Effector memory CD4-positive, alpha-beta T cell (primary cell): ENCODE data around the gene KIAA0930.

Experiments used
- DNase-seq, 3 donors: peaks; one replicate each; pipeline ENCODE4 v3.0.0-alpha.2; 2020
- H3K27ac ChIP-seq: 2 replicates; pipeline ENCODE4 v1.7.0; 2013; ENCODE audit warnings: mild to moderate bottlenecking, low read length, moderate library complexity; ENCODE audit not compliant: insufficient read depth, poor library complexity, severe bottlenecking
- H3K27me3 ChIP-seq: replicated peaks from 2 replicates; pipeline ENCODE4 v1.7.0; 2013; ENCODE audit warnings: mild to moderate bottlenecking, low read length; ENCODE audit not compliant: insufficient read depth, control insufficient read depth, poor library complexity, severe bottlenecking
- H3K36me3 ChIP-seq: 2 replicates; pipeline ENCODE4 v1.7.0; 2013; ENCODE audit warnings: mild to moderate bottlenecking, low read length, moderate library complexity; ENCODE audit not compliant: control insufficient read depth, insufficient read depth
- H3K4me1 ChIP-seq: 2 replicates; pipeline ENCODE4 v1.7.0; 2013; ENCODE audit warnings: low read length, mild to moderate bottlenecking; ENCODE audit not compliant: control insufficient read depth, insufficient read depth, poor library complexity, severe bottlenecking
- H3K4me3 ChIP-seq: 2 replicates; pipeline ENCODE4 v1.7.0; 2013; ENCODE audit warnings: low read length, low read depth, mild to moderate bottlenecking; ENCODE audit not compliant: insufficient read depth, poor library complexity, severe bottlenecking
- H3K9me3 ChIP-seq: 2 replicates; pipeline ENCODE4 v1.7.0; 2013; ENCODE audit warnings: mild to moderate bottlenecking, low read length, moderate library complexity; ENCODE audit not compliant: control insufficient read depth

KIAA0930 gene

DNA sequence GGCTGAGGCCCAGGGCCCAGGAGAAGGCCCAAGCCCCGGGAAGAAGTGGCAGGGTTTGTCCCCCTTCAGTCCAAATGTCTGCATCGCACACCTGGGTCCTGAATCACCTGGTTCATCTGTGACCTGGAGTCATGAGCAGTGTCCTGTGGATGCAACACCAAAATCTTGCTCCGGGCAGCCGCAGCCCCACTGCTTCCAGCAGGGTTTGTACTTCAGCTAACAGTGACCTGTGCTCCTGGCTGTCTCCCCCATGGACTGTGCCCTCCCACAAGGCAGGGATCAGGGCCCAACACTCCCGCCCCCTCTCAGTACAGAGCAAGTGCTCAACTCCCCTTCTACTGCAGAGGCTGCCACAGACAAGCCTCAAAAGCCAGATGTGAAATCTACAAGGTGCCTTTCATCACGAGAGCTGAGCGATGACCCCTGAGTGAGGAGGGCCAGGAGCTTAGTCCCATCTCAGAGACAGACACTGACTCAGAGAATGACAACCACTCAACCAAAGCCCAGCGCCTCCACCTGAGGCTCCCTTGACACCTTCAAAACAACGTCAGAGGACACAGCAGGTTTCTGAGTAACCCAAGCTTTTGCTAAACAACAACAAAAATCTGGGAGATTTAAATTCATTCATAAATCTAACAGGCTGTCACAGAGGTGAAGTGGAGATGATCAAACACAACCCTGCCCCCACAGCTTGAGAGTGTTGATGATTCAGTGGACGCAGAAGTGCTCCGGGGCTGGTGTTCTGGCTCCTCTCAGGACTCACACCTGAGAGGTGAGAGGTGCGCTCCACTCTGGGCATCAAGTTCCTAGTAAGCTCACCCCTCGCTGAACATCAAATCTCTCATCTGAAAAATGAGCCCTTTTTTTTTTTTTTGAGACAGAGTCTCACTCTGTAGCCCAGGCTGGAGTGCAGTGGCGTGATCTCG is 3.4 kb downstream of the KIAA0930 start:
- Histone ChIP-seq H3K4me1 (peaks cover 16% of the 10 kb centered on the region), H3K27ac (no peak overlapping the region), H3K9me3 (no peaks in the 10 kb centered on the region), H3K4me3 (no peak overlapping the region), H3K36me3 (no peaks in the 10 kb centered on the region), H3K27me3 (no peaks in the 10 kb centered on the region)
- no peak for DNase-seq

DNA sequence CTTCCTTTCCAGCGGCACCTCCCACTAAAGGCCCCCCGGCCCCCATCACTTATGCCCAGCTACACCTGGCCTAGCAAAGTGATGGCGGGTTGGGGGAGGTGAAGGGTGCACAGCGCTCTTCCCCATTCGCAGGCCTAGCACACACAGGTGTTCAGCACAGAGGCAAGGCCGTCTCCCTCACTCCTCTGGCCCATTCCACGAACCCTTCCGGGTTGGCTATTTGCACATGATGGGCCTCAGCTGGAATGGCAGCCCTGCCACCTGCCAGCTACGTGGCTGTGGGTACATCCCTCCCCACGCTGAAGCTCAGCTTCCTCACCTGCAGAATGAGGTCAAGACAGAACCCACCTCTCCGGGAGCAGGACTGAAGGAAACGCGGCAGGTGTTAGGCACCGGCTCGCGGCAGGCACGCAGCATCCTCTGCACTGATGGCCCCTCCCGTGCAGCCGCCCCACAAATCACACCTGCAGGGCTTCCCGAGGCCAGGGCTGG is 4.8 kb downstream of the KIAA0930 start:
- Histone ChIP-seq H3K27ac (no peak overlapping the region), H3K9me3 (no peaks in the 10 kb centered on the region), H3K36me3 (no peaks in the 10 kb centered on the region), H3K27me3 (no peaks in the 10 kb centered on the region), H3K4me1 (peaks cover 11% of the 10 kb centered on the region), H3K4me3 (no peak overlapping the region)
- DNase-seq, result no peak

DNA sequence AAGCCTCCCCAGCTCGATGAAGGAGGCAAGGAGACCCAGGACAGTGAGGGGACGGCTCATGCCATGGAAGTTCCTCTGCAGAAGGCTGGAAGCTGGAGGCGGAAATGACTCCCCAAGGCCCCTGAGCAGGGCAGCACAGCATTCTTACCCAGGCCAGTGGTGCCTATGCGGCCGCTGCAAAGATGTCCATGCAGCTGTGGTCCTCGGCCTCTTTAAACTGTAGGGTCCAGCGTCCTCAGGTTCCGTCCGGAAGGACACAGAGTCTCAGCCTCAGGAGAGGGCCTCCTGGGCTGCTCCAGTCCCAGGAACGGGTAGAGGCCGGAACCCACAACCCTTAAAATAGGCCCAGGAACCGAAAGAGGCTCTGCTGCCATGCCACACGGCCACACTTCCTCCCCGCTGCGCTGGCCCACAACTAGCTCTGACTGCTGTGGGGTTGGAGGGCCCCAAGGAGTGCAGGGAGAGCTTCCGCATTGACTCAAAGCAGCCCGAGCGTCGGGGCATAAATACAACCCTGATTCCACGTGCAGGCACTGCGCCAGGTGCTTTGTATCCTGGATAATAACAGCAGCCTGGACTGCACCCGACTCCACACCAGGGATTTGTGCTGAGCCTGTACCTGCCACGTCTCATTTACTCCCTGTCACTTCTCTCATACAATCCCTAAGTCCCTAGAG is 5.5 kb downstream of the KIAA0930 start:
- no peaks in the 10 kb centered on the region for H3K36me3 ChIP-seq
- no peak overlapping the region for H3K27ac ChIP-seq
- no peaks in the 10 kb centered on the region for H3K27me3 ChIP-seq
- H3K4me1 ChIP-seq, result peaks cover 9% of the 10 kb centered on the region
- H3K9me3 ChIP-seq, result no peaks in the 10 kb centered on the region
- no peak overlapping the region for H3K4me3 ChIP-seq
- no peak for DNase-seq

DNA sequence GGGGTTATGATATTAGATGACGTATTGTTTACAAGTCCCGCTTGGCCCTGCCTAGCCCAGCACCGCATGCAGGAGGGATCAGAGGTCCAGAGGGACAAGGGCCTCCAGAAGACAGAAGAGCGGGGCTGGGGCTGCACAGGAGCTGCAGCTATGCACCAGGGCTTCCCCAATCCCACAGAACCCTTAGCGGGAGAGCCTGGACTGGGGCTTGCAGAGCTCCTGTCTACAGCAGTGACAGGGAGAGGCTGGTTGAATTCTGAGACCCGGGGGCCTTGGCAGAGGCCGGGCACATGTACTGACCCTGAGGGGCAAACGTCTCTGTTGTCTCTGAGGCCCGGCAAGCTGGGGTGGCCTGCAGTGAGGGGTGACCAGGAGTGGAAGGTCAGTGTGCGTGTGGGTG is 6.9 kb downstream of the KIAA0930 start:
- H3K27me3 ChIP-seq, result no peaks in the 10 kb centered on the region
- H3K27ac ChIP-seq, result no peak overlapping the region
- DNase-seq, result no peak
- H3K9me3 ChIP-seq, result no peaks in the 10 kb centered on the region
- H3K4me3 ChIP-seq, result no peak overlapping the region
- H3K4me1 ChIP-seq, result no peaks in the 10 kb centered on the region
- H3K36me3 ChIP-seq, result no peaks in the 10 kb centered on the region

DNA sequence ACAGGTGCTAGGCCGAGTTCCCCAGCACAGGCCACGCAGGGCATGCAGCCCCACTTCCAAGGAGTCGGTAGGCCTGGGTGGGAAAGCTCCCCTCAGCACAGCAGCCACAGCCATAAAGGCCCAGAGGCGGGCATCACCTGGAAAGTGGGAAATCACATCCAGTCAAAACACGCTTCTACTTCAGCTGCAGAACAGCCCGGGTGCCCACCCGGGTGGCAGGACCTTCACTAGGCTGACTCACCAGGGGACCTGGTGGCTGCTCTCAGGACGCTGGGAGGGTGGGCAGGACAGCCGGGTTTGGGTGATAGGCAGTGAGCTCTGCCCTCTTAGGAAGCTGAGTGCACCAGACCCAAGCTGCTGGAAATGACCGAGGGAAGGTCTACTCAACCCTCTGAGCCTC is 7.3 kb downstream of the KIAA0930 start:
- H3K36me3 ChIP-seq, result no peaks in the 10 kb centered on the region
- H3K4me3 ChIP-seq, result no peak overlapping the region
- DNase-seq, result no peak
- no peaks in the 10 kb centered on the region for H3K9me3 ChIP-seq
- no peaks in the 10 kb centered on the region for H3K4me1 ChIP-seq
- no peaks in the 10 kb centered on the region for H3K27me3 ChIP-seq
- no peak overlapping the region for H3K27ac ChIP-seq

DNA sequence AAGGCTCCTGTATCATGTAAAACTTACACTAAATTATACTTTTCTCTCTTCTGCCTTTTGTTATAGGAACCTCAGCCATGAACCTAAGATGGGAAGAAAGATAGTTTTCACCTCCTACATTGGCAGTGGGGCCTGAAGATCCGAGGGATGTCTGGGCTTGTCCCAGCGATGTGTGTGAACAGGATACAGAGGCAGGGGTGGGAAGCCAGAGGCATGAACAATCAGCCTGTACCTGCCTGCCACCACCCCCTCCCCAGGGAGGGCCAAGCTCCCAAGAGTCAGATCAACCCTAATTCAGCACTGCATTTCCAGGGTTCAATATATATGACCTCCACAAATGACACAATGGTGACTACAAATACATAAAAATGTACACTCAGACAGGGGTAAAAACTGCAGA is 9.4 kb downstream of the KIAA0930 start:
- H3K9me3 ChIP-seq, result no peaks in the 10 kb centered on the region
- H3K27ac ChIP-seq, result no peak overlapping the region
- H3K4me3 ChIP-seq, result no peak overlapping the region
- H3K36me3 ChIP-seq, result no peaks in the 10 kb centered on the region
- DNase-seq, result no peak
- no peaks in the 10 kb centered on the region for H3K27me3 ChIP-seq
- H3K4me1 ChIP-seq, result no peaks in the 10 kb centered on the region

DNA sequence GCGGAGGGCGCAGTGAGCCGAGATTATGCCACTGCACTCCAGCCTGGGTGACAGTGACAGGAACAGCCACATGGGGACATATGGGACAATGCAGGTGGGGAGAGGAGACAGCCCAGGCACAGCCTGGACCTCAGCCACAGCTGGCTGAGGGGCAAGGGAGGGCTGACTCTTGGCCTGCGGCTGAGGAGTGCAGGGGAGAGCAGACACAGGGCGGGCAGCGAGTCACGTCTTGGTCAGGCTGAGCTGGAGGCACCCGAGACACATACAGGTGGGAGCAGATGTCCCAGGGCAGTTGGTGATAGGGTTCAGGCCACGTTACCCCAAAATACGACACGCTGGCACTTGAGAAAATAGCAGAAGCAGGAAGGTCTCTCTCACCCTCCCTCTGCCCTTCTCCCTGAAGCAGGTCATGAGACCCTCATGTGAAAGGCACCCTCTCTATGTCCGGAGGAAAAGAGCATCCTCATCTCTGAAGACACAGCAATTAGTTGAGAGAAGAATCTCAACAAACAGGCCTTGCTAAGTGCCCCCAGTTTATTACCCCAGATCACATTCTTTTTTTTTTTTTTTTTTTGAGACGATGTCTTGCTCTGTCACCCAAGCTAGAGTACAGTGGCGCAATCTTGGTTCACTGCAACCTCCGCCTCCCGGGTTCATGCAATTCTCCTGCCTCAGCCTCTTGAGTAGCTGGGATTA is 10.5 kb downstream of the KIAA0930 start:
- no peaks in the 10 kb centered on the region for H3K4me1 ChIP-seq
- H3K36me3 ChIP-seq, result no peaks in the 10 kb centered on the region
- no peak overlapping the region for H3K4me3 ChIP-seq
- H3K9me3 ChIP-seq, result no peaks in the 10 kb centered on the region
- no peak overlapping the region for H3K27ac ChIP-seq
- no peak for DNase-seq
- no peaks in the 10 kb centered on the region for H3K27me3 ChIP-seq

DNA sequence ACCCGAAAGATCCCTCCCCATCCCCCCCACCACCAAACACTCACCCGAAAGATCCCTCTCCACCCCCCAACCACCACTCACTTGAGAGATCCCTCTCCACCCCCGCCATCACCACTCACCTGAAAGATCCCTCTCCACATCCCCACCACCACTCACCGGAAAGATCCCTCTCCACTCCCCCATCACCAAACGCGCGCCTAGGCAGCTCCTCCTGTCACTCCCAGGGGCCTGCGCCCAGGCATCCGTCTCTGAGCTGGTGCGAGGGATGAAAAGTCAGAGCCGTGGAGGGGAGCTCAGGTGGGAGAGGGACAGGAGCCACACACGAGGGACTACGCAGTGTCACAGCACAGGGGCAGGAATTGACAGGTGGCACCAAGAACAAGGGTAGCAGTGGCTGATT is 11.5 kb downstream of the KIAA0930 start:
- Histone ChIP-seq H3K36me3 (no peaks in the 10 kb centered on the region), H3K27me3 (no peaks in the 10 kb centered on the region), H3K27ac (no peak overlapping the region), H3K9me3 (no peaks in the 10 kb centered on the region), H3K4me3 (no peak overlapping the region), H3K4me1 (no peaks in the 10 kb centered on the region)
- no peak for DNase-seq

DNA sequence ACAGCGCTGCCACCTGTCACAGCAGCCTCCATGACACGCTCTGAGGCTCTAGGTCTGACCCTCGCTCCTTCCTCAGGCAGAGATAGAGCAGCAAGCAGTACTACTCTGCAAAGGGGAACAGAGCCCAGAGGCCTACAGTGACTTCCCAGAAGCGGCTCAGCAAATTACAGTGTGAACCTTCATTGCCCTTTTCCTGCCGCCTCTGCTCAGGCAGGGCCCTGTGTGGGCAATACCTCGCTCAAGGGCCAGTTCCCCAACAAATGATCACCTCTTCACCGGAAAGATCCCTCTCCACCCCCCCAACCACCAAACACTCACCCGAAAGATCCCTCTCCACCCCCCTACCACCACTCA is 12.3 kb downstream of the KIAA0930 start:
- Histone ChIP-seq H3K4me1 (no peaks in the 10 kb centered on the region), H3K27me3 (no peaks in the 10 kb centered on the region), H3K4me3 (no peak overlapping the region), H3K27ac (no peak overlapping the region), H3K36me3 (no peaks in the 10 kb centered on the region), H3K9me3 (no peaks in the 10 kb centered on the region)
- DNase-seq, result no peak
